GM21526 (cell line): Measurements from ENCODE around the gene C2CD4D.
"Not testable (repeated sequence)": the region's sequence is repeated elsewhere in the genome, so short reads cannot be mapped to it uniquely, and the experiment has no call there.

Source experiments
- ATAC-seq: cut with Tn5 transposase; IDR thresholded peaks from one replicate; pipeline ENCODE4 v1.9.1; 2021; ENCODE audit warnings: moderate library complexity; ENCODE audit not compliant: unreplicated experiment, low FRiP score

C2CD4D gene

DNA sequence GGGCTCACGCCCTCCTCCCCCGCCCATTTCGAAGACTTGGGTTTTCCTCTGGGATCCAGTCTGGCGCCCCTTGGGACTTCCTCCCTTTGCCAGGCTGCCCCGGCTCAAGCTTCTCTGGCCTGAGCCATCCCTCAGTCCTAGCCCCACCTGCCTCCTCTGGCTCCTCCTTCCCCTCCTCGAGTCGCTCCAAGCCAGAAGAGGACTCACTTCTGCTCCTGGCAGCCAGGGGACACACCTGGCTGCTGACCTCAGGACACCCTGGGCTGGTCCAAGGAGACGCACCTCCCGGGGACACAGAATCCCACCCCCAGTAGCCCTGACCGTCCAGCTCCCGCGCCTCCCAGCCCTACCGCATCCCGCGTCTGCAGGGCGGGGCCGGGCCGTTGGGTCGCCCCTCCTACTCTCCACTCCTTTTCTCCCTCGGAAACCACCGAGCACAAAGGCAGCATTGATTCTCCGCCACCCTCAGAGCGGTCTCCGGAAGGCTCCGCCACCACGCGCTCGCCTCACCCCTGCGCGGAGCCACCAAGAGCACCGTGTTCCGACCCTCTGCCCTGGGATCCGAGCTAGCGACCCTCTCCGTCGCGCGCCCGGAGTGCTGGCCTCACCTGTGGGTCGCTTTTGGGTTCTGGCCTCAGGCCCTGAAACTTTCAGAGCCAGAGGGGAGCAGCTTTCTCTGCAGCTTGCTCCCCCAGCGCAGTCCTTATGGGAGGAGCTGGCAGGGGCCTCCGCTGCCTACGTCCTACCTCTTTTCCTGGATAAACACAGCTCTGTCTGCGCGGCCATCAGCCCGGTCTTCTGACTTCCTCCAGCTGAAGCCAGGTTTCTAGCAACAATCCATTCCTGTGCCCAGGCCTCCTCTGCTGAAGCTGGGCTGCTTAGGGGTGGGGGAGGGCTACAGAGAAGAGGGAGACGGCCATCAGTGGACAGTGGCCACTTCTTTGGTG, at the start of gene C2CD4D:
TSS of gene C2CD4D (minus strand) at position 364 of the 947 bp plus-strand sequence. CDS start 831 bp downstream, outside the sequence.
- ATAC-seq, result no peak

DNA sequence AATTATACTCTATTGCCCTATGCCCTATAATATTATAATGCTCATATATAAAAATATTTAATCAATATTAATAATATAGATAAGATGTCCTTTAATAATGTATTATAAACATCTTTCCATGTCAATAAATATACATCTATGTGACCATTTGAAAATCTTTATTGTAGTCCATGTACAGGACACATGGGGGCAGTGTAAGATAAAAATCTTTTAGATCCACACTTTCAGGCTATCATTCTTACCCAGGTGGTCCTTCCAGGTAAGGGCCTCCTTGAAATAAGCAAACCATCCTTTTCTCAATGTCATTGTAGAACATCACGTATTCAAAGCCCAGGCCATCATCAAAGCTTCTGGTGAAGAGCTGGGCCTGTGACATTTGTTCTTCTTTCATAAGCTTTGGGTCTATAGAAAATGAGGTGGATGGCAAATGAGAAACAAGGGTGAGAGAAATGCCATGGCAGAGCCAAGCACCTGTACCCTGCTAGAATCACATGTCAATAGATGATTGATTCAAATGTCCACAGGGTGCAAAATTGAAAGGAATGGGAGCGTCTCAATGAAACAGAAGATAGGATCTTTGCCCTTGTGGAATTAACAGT, 49.5 kb upstream of the C2CD4D start:
- no peak for ATAC-seq

DNA sequence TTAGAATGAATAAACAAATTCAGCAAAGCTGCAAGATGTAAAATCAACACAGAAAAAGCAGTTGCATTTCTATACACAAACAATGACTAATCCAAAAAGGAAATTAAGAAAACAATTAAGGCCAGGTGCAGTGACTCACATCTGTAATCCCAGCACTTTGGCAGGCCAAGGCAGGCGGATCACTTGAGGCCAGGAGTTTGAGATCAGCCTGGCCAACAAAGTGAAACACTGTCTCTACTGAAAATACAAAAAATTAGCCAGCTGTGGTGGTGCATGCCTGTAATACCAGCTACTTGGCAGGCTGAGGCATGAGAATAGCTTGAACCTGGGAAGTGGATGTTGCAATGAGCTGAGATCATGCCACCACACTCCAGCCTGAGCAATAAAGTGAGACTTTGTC, 47.4 kb upstream of the C2CD4D start:
- ATAC-seq, result no peak

DNA sequence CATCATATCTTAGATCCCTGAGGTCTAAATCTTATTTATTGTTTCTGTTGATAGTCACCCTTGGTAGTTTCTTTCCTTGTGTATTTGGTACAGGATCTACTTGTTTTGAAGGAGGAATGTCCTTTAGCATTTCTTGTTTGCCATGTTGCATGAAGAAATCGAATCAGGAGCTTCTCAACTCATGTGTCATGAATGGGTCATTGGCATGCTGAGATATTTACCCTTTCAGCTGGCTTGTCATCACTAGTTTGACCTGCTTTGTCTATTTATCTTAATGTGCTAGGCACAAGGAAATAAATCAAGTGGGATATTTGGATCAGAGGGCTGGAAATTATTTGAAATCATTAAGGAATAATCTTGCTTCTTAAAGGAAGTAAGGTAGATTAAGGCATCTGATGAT, 45.9 kb upstream of the C2CD4D start:
- no peak for ATAC-seq

DNA sequence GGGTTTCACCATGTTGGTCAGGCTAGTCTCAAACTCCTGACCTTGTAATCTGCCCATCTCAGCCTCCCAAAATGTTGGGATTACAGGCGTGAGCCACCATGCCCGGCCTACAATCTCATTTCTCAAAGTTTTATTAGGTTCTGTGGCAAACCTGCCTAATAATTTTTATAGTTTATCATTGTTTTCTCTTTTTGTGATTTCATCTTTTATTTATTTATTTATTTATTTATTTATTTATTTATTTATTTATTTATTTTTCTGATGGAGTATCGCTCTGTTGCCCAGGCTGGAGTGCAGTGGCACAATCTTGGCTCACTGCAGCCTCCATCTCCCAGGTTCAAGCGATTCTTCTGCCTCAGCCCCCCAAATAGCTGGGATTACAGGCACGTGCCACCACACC, 45.3 kb upstream of the C2CD4D start:
- not testable (repeated sequence) for ATAC-seq

DNA sequence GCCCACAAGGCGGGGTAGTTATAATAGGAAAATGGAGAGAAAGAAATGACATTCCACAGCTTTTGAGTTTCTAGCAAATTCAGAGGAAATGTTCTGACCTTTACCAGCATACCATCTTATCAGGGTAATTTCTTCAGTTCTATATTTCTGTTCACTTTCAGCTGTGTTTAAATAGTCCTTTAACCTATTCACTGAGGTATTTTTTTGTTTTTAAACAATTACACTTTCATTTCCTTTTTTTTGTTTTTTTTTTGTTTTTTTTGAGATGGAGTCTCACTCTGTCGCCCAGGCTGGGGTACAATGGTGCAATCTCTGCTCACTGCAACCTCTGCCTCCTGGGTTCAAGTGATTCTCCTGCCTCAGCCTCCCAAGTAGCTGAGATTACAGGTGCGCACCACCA, 44.8 kb upstream of the C2CD4D start:
- not testable (repeated sequence) for ATAC-seq

DNA sequence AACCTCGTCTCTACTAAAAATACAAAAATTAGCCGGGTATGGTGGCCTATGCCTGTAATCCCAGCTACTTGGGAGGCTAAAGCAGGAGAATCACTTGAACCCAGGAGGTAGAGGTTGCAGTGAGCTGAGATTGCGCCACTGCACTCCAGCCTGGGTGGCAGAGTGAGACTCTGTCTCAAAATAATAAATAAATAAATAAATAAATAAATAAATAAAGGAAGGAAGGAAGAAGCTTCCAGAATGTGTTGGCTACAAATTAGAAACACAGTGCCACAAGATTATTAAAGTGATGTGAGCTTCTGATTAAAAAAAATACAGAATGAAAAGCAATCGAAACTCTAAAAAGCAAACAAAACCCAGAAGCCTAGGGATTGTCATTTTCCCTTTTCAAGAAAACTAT, 44.3 kb upstream of the C2CD4D start:
- ATAC-seq, result not testable (repeated sequence)

DNA sequence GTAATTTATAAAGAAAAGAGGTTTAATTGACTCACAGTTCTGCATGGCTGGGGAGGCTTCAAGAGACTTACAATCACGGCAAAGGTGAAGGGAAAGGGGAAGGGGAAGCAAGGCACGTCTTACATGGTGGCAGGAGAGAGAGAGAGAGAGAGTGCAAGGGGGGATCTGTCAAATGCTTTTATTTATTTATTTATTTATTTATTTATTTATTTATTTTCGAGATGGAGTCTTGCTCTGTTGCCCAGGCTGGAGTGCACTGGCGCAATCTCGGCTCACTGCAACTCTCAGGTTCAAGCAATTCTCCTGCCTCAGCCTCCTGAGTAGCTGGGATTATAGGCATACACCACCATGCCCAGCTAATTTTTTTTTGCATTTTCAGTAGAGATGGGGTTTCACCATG, 43.3 kb upstream of the C2CD4D start:
- not testable (repeated sequence) for ATAC-seq

DNA sequence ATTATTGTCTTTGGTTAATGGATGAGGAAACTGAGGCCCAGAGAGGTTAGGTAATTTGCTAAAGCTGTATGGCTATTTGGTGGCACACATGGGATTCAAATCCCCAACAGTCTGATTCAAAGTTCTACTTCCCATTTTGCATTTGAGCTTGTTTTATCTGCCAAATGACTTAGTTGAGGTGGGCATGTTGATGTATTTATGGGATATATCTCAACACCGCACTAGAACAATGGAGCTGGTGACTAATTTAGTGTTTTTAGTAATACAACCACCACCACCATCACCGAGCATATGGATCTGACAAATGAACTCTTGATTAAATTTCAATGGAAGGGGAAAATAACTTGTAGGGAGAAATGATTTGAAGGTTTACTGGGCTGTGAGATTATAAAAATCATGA, 42.8 kb upstream of the C2CD4D start:
- no peak for ATAC-seq

DNA sequence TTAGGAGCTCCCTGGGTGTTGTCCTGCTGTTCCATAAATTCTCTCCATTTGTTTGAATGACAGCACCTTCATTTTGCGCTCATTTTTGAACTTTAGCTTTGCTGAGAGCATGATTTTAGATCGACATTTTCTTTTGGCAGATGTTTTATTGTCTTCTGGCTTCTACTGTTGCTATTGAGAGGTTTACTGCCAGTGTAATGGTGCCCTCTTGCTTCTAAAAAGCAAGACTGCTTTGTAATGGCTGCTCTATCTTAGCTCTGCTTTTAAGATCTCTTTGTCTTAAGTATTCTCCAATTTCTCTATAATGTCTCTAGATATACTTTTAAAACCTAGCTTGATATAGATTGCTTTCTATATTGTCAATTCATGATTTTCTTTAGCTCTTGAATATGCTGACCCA, 41.9 kb upstream of the C2CD4D start:
- no peak for ATAC-seq

DNA sequence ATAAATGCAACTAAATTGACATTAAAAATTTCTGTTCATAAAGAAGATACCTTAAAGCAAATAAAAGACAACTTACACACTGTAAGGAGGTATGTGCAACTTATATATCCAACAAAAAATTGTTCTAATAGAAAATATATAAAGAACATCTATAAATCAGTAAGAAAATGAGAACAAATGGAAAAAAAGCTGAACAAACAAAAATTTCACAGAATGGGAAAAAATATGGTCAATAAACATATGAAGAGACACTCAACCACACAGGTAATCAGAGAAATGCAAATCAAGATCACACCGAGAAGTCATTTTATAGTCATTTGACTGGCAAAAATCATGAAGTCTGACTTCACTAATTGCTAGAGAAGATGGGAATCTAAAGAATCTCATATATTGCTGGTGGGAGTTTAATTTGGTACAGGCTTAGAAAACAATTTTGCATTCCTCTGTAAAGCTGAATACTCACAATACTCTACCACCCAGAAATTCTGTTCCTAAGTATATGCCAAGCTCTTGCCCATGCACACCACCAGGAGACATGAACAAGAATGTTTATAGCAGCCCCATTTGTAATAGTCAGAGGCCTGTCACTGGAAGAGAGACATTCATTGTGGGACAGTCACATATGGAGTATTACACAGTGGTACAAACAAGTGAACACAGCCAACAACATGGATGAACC, 35.9 kb upstream of the C2CD4D start:
- no peak for ATAC-seq

DNA sequence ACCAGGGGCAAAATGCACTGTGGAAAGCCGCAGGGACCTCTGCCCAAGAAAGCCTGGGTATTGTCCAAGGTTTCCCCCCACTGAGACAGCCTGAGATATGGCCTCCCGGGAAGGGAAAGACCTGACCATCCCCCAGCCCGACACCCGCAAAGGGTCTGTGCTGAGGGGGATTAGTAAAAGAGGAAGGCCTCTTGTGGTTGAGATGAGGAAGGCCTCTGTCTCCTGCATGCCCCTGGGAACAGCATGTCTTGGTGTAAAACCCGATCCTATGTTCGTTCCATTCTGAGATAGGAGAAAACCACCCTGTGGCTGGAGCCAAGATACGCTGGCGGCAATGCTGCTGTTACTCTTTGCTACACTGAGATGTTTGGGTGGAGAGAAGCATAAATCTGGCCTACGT, 33.2 kb upstream of the C2CD4D start:
- not testable (repeated sequence) for ATAC-seq

DNA sequence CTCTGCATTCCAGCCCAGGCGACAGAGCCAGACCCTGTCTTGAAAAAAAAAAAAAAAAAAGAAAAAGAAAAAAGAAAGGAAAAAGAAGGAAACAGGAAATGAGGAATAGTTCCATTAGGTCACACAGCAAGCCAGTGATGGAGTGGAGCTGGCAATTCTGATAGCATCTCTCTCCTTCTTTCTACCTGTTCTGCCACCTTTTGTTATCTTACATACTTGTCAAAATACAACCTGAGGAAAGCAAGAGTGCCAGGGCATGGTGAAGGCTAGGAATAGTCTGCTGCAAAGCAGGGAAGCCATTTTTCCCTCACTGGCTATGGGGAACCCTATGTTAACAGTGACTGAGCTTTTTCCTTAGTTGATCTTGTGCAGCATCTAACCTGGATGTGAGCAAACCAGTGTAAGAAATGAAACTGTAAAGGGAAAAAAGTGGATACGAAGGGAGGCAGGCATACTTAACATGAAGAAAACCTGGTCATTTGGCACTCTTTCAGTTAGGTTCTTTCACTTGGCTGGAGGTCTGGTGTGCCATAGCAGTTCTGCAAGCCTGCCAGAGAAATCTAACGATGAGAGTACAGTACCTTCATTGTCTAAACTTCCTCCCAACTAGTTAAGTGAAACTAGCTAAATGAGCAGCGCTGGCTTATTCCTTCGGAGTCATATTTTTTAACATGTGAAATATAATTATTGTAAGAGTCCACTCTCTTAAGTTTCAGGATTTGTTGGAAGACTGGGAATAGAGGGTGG, 31.8 kb upstream of the C2CD4D start:
- ATAC-seq, result no peak

DNA sequence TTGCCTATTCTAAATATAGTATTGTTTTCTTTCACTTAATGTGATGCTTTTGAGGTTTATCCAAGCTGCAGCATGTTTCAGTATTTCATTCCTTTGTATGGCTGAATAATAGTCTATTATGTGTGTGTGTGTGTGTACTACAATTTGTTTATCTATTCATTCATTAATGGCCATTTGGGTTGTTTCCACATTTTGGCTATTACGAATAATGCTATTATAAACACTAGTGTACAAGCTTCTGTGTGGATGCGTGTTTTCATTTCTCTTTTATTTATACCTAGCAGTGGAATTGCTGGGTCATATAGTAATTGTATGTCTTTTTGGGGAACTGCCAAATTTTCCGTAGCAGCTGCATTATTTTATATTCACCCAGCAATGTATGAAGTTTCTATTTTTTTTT, 28.9 kb upstream of the C2CD4D start:
- ATAC-seq, result no peak

DNA sequence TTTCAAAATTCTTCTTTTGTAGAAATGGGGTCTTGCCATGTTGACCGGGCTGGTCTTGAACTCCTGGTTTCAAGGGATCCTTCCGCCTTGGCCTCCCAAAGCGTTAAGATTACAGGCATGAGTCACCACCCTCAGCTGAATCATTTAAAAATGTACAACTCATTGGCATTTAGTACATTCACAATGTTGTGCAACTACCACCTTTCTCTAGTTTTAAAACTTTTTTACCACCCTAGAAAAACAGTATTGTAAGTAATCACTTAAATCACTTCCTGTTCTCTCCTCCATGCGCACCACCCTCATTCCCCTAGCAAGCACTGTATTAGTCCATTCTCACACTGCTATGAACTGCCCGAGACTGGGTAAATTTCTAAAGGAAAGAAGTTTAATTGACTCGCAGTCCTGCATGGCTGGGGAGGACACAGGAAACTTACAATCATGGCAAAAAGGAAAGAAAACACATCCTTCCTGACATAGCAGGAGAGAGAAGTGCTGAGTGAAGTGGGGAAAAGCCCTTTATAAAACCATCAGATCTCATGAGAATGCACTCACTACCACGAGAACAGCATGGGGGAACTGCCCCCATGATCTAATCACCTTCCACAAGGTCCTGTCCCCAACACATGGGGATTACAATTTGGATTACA, 28.3 kb upstream of the C2CD4D start:
- no peak for ATAC-seq

DNA sequence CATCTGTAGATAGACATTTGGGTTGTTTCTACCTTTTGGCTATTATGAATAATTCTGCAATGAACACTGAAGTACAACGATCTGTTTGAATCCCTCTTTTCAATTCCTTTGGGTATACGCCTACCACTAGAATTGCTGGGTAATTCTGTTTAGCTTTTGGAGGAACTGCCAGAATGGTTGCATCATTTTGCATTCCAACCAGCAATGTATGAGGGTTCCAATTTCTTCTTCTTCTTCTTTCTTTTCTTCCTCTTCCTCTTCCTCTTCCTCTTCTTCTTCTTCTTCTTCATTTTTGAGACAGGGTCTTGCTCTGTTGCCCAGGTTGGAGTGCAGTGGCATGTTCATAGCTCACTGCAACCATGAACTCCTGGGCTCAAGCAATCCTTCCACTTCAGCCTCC, 27.7 kb upstream of the C2CD4D start:
- no peak for ATAC-seq

DNA sequence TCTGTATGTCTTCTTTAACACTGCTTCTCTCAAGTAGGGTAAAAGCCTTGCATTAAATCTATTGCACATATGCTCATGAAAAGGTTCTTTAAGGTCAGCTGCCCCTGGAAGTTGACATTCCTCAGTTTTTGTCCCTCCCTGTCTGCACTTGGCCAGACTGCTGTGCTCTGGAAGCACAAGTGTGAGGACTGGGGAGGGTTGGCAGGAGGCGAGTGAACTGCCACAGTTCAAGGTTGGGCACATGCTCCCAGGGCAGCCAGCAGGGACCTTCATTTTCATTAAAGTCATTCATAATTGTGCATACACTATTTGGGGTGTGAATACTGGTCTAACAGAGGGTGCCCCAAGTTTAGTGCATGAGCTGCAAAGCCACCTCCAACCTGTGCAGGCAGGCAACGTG, 24.8 kb upstream of the C2CD4D start:
- no peak for ATAC-seq

DNA sequence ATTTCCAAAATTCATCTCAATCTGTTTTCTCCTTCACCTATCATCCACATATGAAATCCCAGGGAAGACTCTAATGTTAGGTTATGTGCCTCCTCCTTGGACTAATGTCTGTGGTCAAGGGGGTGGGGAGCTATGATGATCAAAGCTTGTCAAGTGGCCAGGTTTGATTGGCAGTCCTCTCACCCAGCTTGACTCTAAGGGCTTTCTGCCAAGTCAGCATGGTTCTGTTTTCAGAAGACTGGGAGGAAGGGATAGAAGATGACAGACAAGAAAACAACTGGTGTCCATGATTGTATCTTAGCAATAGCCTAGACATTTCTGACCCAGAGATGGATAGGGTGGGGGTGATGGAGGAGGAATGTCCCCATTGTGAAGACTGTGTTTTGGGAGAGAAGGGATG, 23.0 kb upstream of the C2CD4D start:
- ATAC-seq, result no peak

DNA sequence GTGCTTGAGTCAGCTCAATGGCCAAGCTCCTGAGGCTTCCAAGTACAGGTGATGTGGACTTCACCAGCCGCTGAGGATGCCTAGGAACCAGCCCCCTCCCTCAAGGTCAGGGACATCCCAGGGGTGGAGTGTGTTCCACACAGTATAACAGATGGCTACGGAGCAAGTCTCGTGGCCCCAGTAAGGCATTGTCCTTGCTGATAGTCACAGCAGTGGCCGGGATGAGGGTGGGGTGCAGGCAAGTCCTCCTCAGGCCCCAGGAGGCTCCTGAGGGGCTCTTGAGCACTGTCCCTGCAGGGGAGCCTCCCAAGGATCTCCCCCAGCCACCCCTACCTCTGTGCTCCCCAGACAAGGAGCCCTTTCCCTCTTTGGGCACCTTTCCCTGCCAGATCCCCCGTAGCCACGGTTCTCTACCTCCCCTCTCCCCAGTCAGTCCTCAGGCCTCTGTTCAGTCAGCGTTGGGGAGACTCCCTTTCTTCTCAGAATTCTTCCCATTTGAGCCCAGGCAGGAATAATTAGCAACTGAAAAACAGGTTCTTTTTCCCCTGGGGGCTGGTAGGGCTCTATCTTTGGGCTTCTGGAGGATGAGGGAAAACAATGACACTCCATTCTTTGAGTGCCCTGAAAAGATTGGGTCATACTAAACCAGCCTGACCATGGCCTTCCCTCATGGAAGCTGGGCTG, 21.0 kb upstream of the C2CD4D start:
- ATAC-seq, result no peak

DNA sequence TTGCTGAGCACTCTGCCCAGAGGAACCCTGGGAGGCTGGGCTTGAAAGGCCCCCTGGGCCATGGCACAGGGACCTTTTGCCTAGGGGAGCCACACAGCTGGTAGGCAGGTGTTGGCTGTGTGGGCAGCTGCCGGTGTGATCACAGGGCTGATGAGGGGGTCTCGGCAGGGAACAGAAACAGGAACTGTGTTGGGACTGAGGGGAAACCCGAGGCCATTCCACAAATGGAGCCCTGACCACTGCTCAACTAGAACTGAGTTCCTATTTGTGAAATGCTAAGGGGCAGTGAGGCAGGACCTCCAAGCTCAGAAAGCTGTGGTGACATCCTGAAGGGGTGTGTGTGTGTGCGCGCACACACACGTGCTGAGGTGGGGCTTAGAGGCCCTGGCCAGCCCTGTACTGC, 20.3 kb upstream of the C2CD4D start:
- ATAC-seq, result no peak
